ENCODE data around the gene SLC9A9. TPM values are rescaled to one million over a fixed set of nuclear protein-coding genes. Genes with fewer than 3 reads are reported as not detected.

The SLC9A9 gene
- total and polyA plus RNA-seq, 4 donors, result 3.3 to 15.0 (median 6.1) TPM

DNA sequence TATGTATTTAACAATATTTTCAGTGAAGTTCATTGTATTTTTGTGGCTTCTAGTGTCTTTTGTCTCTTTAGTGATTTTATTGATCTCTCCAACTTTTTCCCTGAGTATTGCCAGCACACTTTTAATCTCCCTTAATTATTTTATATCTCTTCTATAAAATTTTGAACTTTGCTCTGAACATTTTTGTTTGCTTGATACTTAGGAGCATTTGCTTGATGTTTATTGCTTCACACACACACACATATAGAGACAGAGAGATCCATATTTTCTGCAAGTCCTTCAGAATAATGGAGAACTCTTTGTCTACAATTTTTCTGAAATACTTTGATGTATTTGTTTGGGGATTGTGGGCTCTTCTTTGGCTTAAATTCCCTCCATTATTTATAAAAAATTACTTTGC is 213.8 kb downstream of the SLC9A9 start (continued):
- TF ChIP-seq, protein P1, sequence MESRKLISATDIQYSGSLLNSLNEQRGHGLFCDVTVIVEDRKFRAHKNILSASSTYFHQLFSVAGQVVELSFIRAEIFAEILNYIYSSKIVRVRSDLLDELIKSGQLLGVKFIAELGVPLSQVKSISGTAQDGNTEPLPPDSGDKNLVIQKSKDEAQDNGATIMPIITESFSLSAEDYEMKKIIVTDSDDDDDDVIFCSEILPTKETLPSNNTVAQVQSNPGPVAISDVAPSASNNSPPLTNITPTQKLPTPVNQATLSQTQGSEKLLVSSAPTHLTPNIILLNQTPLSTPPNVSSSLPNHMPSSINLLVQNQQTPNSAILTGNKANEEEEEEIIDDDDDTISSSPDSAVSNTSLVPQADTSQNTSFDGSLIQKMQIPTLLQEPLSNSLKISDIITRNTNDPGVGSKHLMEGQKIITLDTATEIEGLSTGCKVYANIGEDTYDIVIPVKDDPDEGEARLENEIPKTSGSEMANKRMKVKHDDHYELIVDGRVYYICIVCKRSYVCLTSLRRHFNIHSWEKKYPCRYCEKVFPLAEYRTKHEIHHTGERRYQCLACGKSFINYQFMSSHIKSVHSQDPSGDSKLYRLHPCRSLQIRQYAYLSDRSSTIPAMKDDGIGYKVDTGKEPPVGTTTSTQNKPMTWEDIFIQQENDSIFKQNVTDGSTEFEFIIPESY (IDR thresholded peaks at IDR 0.05), result no peak
- TF ChIP-seq JUND (IDR thresholded peaks at IDR 0.05), result no peak

GRCh38 chr3:143633816-143634215 is 214.5 kb downstream of the SLC9A9 start:
- DNase-seq (ENCODE audit: low spot score), result no peak
- Histone ChIP-seq H3K36me3 (ENCODE audit: control insufficient read depth in 4 of 4, insufficient read depth in 3 of 4, low read depth in 1 of 4, low read length in 3 of 4) (no peaks in the 10 kb centered on the region), H3K9ac (ENCODE audit: low read depth in 1 of 2, low read length in 2 of 2) (no peak overlapping the region), H3K4me1 (ENCODE audit: control insufficient read depth in 4 of 4, insufficient read depth in 4 of 4, low read length in 3 of 4) (no peaks in the 10 kb centered on the region), H3K4me3 (ENCODE audit: low read depth in 1 of 3, low read length in 3 of 3) (no peak overlapping the region), H3K27me3 (ENCODE audit: control insufficient read depth in 4 of 4, insufficient read depth in 4 of 4, low read length in 3 of 4) (no peaks in the 10 kb centered on the region), H3K9me3 (ENCODE audit: control insufficient read depth in 4 of 4, low read length in 3 of 4) (peaks cover 0 to 5% (median 3%) of the 10 kb centered on the region in 4 donors), H3K27ac (ENCODE audit: low read depth in 1 of 2, low read length in 2 of 2) (no peak overlapping the region)
- 87% methylated on average over 3 of the region's 3 CpGs for WGBS
- TF ChIP-seq HNF4G (IDR thresholded peaks at IDR 0.05) (no peak), CTCF (IDR thresholded peaks at IDR 0.05; ENCODE audit: low read depth, low read length, missing input control) (no peak), JUND (IDR thresholded peaks at IDR 0.05) (no peak)
- TF ChIP-seq, protein P2, sequence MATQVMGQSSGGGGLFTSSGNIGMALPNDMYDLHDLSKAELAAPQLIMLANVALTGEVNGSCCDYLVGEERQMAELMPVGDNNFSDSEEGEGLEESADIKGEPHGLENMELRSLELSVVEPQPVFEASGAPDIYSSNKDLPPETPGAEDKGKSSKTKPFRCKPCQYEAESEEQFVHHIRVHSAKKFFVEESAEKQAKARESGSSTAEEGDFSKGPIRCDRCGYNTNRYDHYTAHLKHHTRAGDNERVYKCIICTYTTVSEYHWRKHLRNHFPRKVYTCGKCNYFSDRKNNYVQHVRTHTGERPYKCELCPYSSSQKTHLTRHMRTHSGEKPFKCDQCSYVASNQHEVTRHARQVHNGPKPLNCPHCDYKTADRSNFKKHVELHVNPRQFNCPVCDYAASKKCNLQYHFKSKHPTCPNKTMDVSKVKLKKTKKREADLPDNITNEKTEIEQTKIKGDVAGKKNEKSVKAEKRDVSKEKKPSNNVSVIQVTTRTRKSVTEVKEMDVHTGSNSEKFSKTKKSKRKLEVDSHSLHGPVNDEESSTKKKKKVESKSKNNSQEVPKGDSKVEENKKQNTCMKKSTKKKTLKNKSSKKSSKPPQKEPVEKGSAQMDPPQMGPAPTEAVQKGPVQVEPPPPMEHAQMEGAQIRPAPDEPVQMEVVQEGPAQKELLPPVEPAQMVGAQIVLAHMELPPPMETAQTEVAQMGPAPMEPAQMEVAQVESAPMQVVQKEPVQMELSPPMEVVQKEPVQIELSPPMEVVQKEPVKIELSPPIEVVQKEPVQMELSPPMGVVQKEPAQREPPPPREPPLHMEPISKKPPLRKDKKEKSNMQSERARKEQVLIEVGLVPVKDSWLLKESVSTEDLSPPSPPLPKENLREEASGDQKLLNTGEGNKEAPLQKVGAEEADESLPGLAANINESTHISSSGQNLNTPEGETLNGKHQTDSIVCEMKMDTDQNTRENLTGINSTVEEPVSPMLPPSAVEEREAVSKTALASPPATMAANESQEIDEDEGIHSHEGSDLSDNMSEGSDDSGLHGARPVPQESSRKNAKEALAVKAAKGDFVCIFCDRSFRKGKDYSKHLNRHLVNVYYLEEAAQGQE (IDR thresholded peaks at IDR 0.05), result no peak
- TF ChIP-seq, protein P3, sequence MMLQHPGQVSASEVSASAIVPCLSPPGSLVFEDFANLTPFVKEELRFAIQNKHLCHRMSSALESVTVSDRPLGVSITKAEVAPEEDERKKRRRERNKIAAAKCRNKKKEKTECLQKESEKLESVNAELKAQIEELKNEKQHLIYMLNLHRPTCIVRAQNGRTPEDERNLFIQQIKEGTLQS (IDR thresholded peaks at IDR 0.05), result no peak

- DNase-seq (ENCODE audit: low spot score), result no peak
- no peak for TF ChIP-seq SP1 (IDR thresholded peaks at IDR 0.05)
- Histone ChIP-seq H3K9me3 (ENCODE audit: control insufficient read depth in 4 of 4, low read length in 3 of 4) (no peaks in the 10 kb centered on the region), H3K4me3 (ENCODE audit: low read depth in 1 of 3, low read length in 3 of 3) (no peak overlapping the region), H3K36me3 (ENCODE audit: control insufficient read depth in 4 of 4, insufficient read depth in 3 of 4, low read depth in 1 of 4, low read length in 3 of 4) (no peaks in the 10 kb centered on the region), H3K27ac (ENCODE audit: low read depth in 1 of 2, low read length in 2 of 2) (no peak overlapping the region), H3K27me3 (ENCODE audit: control insufficient read depth in 4 of 4, insufficient read depth in 4 of 4, low read length in 3 of 4) (no peaks in the 10 kb centered on the region), H3K4me1 (ENCODE audit: control insufficient read depth in 4 of 4, insufficient read depth in 4 of 4, low read length in 3 of 4) (no peaks in the 10 kb centered on the region), H3K9ac (ENCODE audit: low read depth in 1 of 2, low read length in 2 of 2) (no peak overlapping the region)
Observed at GRCh38 chr3:143629726-143630125, 218.5 kb downstream of the SLC9A9 start.

DNA sequence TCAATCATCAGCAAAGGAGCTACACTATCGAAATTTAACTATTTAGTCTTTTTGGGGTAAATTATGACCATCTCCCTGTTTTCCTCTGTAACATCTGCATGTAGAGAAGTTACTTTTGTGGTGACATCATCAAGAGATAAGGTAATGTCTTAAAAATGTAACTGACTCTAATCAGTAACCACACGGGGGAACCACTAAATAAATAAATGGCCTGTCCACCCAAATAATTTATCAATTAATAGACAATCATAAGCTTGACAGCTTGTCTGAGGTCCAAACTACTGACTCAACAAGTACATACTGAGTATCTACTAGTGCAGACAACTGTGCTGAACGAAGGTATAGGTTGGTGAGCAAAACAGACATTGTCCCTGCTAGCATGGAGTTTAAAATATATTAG is 219.3 kb downstream of the SLC9A9 start:
- no peak overlapping the region for H3K4me3 ChIP-seq (ENCODE audit: low read depth in 1 of 3, low read length in 3 of 3)
- no peaks in the 10 kb centered on the region for H3K36me3 ChIP-seq (ENCODE audit: control insufficient read depth in 4 of 4, insufficient read depth in 3 of 4, low read depth in 1 of 4, low read length in 3 of 4)
- H3K9ac ChIP-seq (ENCODE audit: low read depth in 1 of 2, low read length in 2 of 2), result no peak overlapping the region
- TF ChIP-seq GABPA (IDR thresholded peaks at IDR 0.05 in 1 of 2, conservative IDR thresholded peaks at IDR 0.05 in 1 of 2), result no peak
- WGBS, result 70% methylated on average over 3 of the region's 3 CpGs
- H3K27ac ChIP-seq (ENCODE audit: low read depth in 1 of 2, low read length in 2 of 2), result no peak overlapping the region
- H3K4me1 ChIP-seq (ENCODE audit: control insufficient read depth in 4 of 4, insufficient read depth in 4 of 4, low read length in 3 of 4), result no peaks in the 10 kb centered on the region
- H3K9me3 ChIP-seq (ENCODE audit: control insufficient read depth in 4 of 4, low read length in 3 of 4), result no peaks in the 10 kb centered on the region
- no peaks in the 10 kb centered on the region for H3K27me3 ChIP-seq (ENCODE audit: control insufficient read depth in 4 of 4, insufficient read depth in 4 of 4, low read length in 3 of 4)
- no peak for DNase-seq (ENCODE audit: low spot score)
